Right lobe of liver (tissue), 4 donors: ENCODE results near the gene HDAC11.

Experiments used
- CTCF ChIP-seq, 4 donors: fragments of 200-600 bp in 3 of 4; fragments of 450-650 bp in 1 of 4; IDR thresholded peaks; one replicate each; pipeline versions ENCODE4 v1.5.1 to v1.8.0; 2016 to 2022; ENCODE audit warnings: antibody characterized with exemption in 4 of 4, mild to moderate bottlenecking in 2 of 4
- POLR2A ChIP-seq: fragments of 450-650 bp; IDR thresholded peaks from one replicate; pipeline ENCODE4 v1.6.1; 2017; ENCODE audit warnings: antibody characterized with exemption, mild to moderate bottlenecking
- donor health status: DM: no; HTN: no; CAD: no.
- donor health status: DM: no; HTN: no; CAD: no.
- donor health status: DM: no; HTN: yes; CAD: no.

GRCh38 chr3:13521309-13521708, 41.2 kb downstream of the HDAC11 start:
- TF ChIP-seq CTCF (IDR thresholded peaks at IDR 0.05): no peak
- TF ChIP-seq POLR2A: no peak
